ENCODE data around the gene SNTN. TPM values are rescaled to one million over a fixed set of nuclear protein-coding genes. Genes with fewer than 3 reads are reported as not detected.

The SNTN gene
- total RNA-seq, 2 donors from 2014 or later = not detected

- Histone ChIP-seq H3K4me1 (ENCODE audit: control insufficient read depth in 1 of 2, low read depth in 2 of 2) (no peaks in the 10 kb centered on the region), H3K9me3 (no peaks in the 10 kb centered on the region), H3K4me3 (no peak overlapping the region), H3K27ac (no peak overlapping the region), H3K36me3 (no peaks in the 10 kb centered on the region), H3K27me3 (replicated peaks; ENCODE audit: insufficient read depth) (no peaks in the 10 kb centered on the region)
- DNase-seq (ENCODE audit: low spot score) (no peak), ATAC-seq (ENCODE audit: insufficient number of reproducible peaks, low FRiP score, low read depth) (no peak)
- no peak for TF ChIP-seq CTCF (IDR thresholded peaks at IDR 0.05)
Observed at GRCh38 chr3:63654931-63655330, 2.5 kb downstream of the SNTN start.

- no peak for DNase-seq (ENCODE audit: low spot score)
- Histone ChIP-seq H3K36me3 (no peaks in the 10 kb centered on the region), H3K27ac (no peak overlapping the region), H3K9me3 (no peaks in the 10 kb centered on the region), H3K4me3 (no peak overlapping the region), H3K27me3 (replicated peaks; ENCODE audit: insufficient read depth) (no peaks in the 10 kb centered on the region), H3K4me1 (ENCODE audit: control insufficient read depth in 1 of 2, low read depth in 2 of 2) (no peaks in the 10 kb centered on the region)
- no peak for TF ChIP-seq CTCF (IDR thresholded peaks at IDR 0.05)
- ATAC-seq (ENCODE audit: insufficient number of reproducible peaks, low FRiP score, low read depth) = no peak
Observed at GRCh38 chr3:63655519-63655918, 3.0 kb downstream of the SNTN start.

- no peak for TF ChIP-seq CTCF (IDR thresholded peaks at IDR 0.05)
- no peaks in the 10 kb centered on the region for H3K27me3 ChIP-seq (replicated peaks; ENCODE audit: insufficient read depth)
- no peak overlapping the region for H3K4me3 ChIP-seq
- no peaks in the 10 kb centered on the region for H3K4me1 ChIP-seq (ENCODE audit: control insufficient read depth in 1 of 2, low read depth in 2 of 2)
- no peak for ATAC-seq (ENCODE audit: insufficient number of reproducible peaks, low FRiP score, low read depth)
- H3K36me3 ChIP-seq = no peaks in the 10 kb centered on the region
- DNase-seq (ENCODE audit: low spot score) = no peak
- no peak overlapping the region for H3K27ac ChIP-seq
- H3K9me3 ChIP-seq = no peaks in the 10 kb centered on the region
Observed at GRCh38 chr3:63656786-63657185, 4.3 kb downstream of the SNTN start.

- ATAC-seq (ENCODE audit: insufficient number of reproducible peaks, low FRiP score, low read depth) (no peak), DNase-seq (ENCODE audit: low spot score) (no peak)
- Histone ChIP-seq H3K4me1 (ENCODE audit: control insufficient read depth in 1 of 2, low read depth in 2 of 2) (no peaks in the 10 kb centered on the region), H3K36me3 (no peaks in the 10 kb centered on the region), H3K27me3 (replicated peaks; ENCODE audit: insufficient read depth) (no peaks in the 10 kb centered on the region), H3K9me3 (no peaks in the 10 kb centered on the region), H3K27ac (no peak overlapping the region), H3K4me3 (no peak overlapping the region)
- TF ChIP-seq CTCF (IDR thresholded peaks at IDR 0.05) = no peak
Observed at GRCh38 chr3:63661242-63661641, 8.8 kb downstream of the SNTN start.

GRCh38 chr3:63662011-63662410 lies 9.5 kb downstream of the SNTN start:
- Histone ChIP-seq H3K4me1 (ENCODE audit: control insufficient read depth in 1 of 2, low read depth in 2 of 2) (no peaks in the 10 kb centered on the region), H3K4me3 (no peak overlapping the region), H3K27me3 (replicated peaks; ENCODE audit: insufficient read depth) (no peaks in the 10 kb centered on the region), H3K9me3 (no peaks in the 10 kb centered on the region), H3K27ac (no peak overlapping the region), H3K36me3 (no peaks in the 10 kb centered on the region)
- TF ChIP-seq CTCF (IDR thresholded peaks at IDR 0.05) = no peak
- no peak for ATAC-seq (ENCODE audit: insufficient number of reproducible peaks, low FRiP score, low read depth)
- no peak for DNase-seq (ENCODE audit: low spot score)

All from thoracic aorta (tissue), 2 donors.